ENCODE measurements around the gene PDSS2. TPM values are rescaled to one million over a fixed set of nuclear protein-coding genes. Genes with fewer than 3 reads are reported as not detected.
"Not testable (repeated sequence)": the region's sequence is repeated elsewhere in the genome, so short reads cannot be mapped to it uniquely, and the experiment has no call there.

PDSS2 gene
- total RNA-seq, 2 experiments from 2014 or later = 10.9 to 13.9 TPM

GRCh38 chr6:107425951-107426350 is 33.4 kb downstream of the PDSS2 start:
- Mint-ChIP-seq H3K36me3 (ENCODE audit: low read depth) (peaks cover 21% of the 10 kb centered on the region), H3K9me3 (peaks cover 30% of the 10 kb centered on the region)
- POLR2A ChIA-PET, H3K4me3 Mint-ChIP-seq, H3K27me3 Mint-ChIP-seq, H3K27ac Mint-ChIP-seq, H3K4me1 Mint-ChIP-seq, DNase-seq, CTCF ChIA-PET: not testable (repeated sequence)

GRCh38 chr6:107423474-107423990 is 35.8 kb downstream of the PDSS2 start:
- H3K9me3 Mint-ChIP-seq = peaks cover 21% of the 10 kb centered on the region
- no peak overlapping the region for H3K4me3 Mint-ChIP-seq
- ChIA-PET CTCF (no interaction called here), POLR2A (no interaction called here)
- H3K27me3 Mint-ChIP-seq = no peaks in the 10 kb centered on the region
- H3K36me3 Mint-ChIP-seq (ENCODE audit: low read depth) = peaks cover 15% of the 10 kb centered on the region
- H3K4me1 Mint-ChIP-seq = no peaks in the 10 kb centered on the region
- H3K27ac Mint-ChIP-seq = no peak overlapping the region
- DNase-seq = no peak

GRCh38 chr6:107421696-107422256 is 37.6 kb downstream of the PDSS2 start:
- Mint-ChIP-seq H3K36me3 (ENCODE audit: low read depth) (peaks cover 9% of the 10 kb centered on the region), H3K27me3 (no peaks in the 10 kb centered on the region), H3K4me3 (no peak overlapping the region), H3K9me3 (peaks cover 8% of the 10 kb centered on the region), H3K27ac (no peak overlapping the region), H3K4me1 (no peaks in the 10 kb centered on the region)
- no peak for DNase-seq
- ChIA-PET CTCF (no interaction called here), POLR2A (no interaction called here)

- Mint-ChIP-seq H3K27me3 (no peaks in the 10 kb centered on the region), H3K36me3 (ENCODE audit: low read depth) (peaks cover under 1% of the 10 kb centered on the region), H3K27ac (no peak overlapping the region), H3K4me1 (no peaks in the 10 kb centered on the region), H3K9me3 (no peaks in the 10 kb centered on the region), H3K4me3 (no peak overlapping the region)
- no peak for DNase-seq
- ChIA-PET POLR2A (no interaction called here), CTCF (interaction anchor here (0.5 kb wide), 1 partner anchor 213 kb away, joined by 5 read pairs; no protein-coding TSS in a partner anchor)
Observed at GRCh38 chr6:107419733-107420132, 39.6 kb downstream of the PDSS2 start.

- H3K27me3 Mint-ChIP-seq = no peaks in the 10 kb centered on the region
Observed at GRCh38 chr6:107418118-107418517, 41.2 kb downstream of the PDSS2 start.

GRCh38 chr6:107416145-107416544 is 43.2 kb downstream of the PDSS2 start:
- H3K27ac Mint-ChIP-seq = no peak overlapping the region
- CTCF ChIA-PET = no interaction called here
- peaks cover 3% of the 10 kb centered on the region for H3K36me3 Mint-ChIP-seq (ENCODE audit: low read depth)
- POLR2A ChIA-PET = no interaction called here
- H3K27me3 Mint-ChIP-seq = no peaks in the 10 kb centered on the region
- H3K9me3 Mint-ChIP-seq = no peaks in the 10 kb centered on the region
- no peak for DNase-seq
- no peak overlapping the region for H3K4me3 Mint-ChIP-seq
- no peaks in the 10 kb centered on the region for H3K4me1 Mint-ChIP-seq

More at GRCh38 chr6:107418118-107418517, 41.2 kb downstream of the PDSS2 start:
- no peak for DNase-seq
- H3K27ac Mint-ChIP-seq = no peak overlapping the region
- ChIA-PET POLR2A (no interaction called here), CTCF (no interaction called here)
- no peaks in the 10 kb centered on the region for H3K9me3 Mint-ChIP-seq
- H3K4me1 Mint-ChIP-seq = no peaks in the 10 kb centered on the region
- no peak overlapping the region for H3K4me3 Mint-ChIP-seq
- peaks cover 3% of the 10 kb centered on the region for H3K36me3 Mint-ChIP-seq (ENCODE audit: low read depth)

- Mint-ChIP-seq H3K36me3 (ENCODE audit: low read depth) (peaks cover 3% of the 10 kb centered on the region), H3K9me3 (no peaks in the 10 kb centered on the region)
Observed at GRCh38 chr6:107413966-107414645, 45.3 kb downstream of the PDSS2 start.

GRCh38 chr6:107411161-107411560 is 48.2 kb downstream of the PDSS2 start:
- no peaks in the 10 kb centered on the region for H3K27me3 Mint-ChIP-seq

More at GRCh38 chr6:107413966-107414645, 45.3 kb downstream of the PDSS2 start:
- Mint-ChIP-seq H3K27me3 (no peaks in the 10 kb centered on the region), H3K4me1 (no peaks in the 10 kb centered on the region), H3K27ac (no peak overlapping the region), H3K4me3 (no peak overlapping the region)
- DNase-seq = no peak
- POLR2A ChIA-PET = no interaction called here
- CTCF ChIA-PET = no interaction called here

GRCh38 chr6:107409942-107410341 is 49.4 kb downstream of the PDSS2 start:
- POLR2A ChIA-PET = no interaction called here
- H3K27ac Mint-ChIP-seq = no peak overlapping the region
- DNase-seq = no peak
- CTCF ChIA-PET = interaction anchor here (1.0 kb wide), 1 partner anchor 15 kb away, joined by 3 read pairs; no protein-coding TSS in a partner anchor
- H3K9me3 Mint-ChIP-seq = peaks cover 10% of the 10 kb centered on the region
- H3K4me3 Mint-ChIP-seq = no peak overlapping the region
- no peaks in the 10 kb centered on the region for H3K27me3 Mint-ChIP-seq
- no peaks in the 10 kb centered on the region for H3K4me1 Mint-ChIP-seq
- peaks cover 7% of the 10 kb centered on the region for H3K36me3 Mint-ChIP-seq (ENCODE audit: low read depth)

More at GRCh38 chr6:107411161-107411560, 48.2 kb downstream of the PDSS2 start:
- Mint-ChIP-seq H3K9me3 (peaks cover 6% of the 10 kb centered on the region), H3K27ac (no peak overlapping the region), H3K4me3 (no peak overlapping the region), H3K4me1 (no peaks in the 10 kb centered on the region), H3K36me3 (ENCODE audit: low read depth) (peaks cover 3% of the 10 kb centered on the region)
- ChIA-PET CTCF (no interaction called here), POLR2A (no interaction called here)
- no peak for DNase-seq

- Mint-ChIP-seq H3K4me1 (no peaks in the 10 kb centered on the region), H3K4me3 (no peak overlapping the region), H3K9me3 (peaks cover 22% of the 10 kb centered on the region), H3K36me3 (ENCODE audit: low read depth) (peaks cover 18% of the 10 kb centered on the region), H3K27ac (no peak overlapping the region), H3K27me3 (no peaks in the 10 kb centered on the region)
- CTCF ChIA-PET = no interaction called here
- POLR2A ChIA-PET = no interaction called here
- DNase-seq = no peak
Observed at GRCh38 chr6:107408714-107409113, 50.6 kb downstream of the PDSS2 start.

GRCh38 chr6:107405002-107405401 is 54.4 kb downstream of the PDSS2 start:
- Mint-ChIP-seq H3K36me3 (ENCODE audit: low read depth) (peaks cover 38% of the 10 kb centered on the region), H3K9me3 (peaks cover 40% of the 10 kb centered on the region), H3K27ac (no peak overlapping the region), H3K27me3 (no peaks in the 10 kb centered on the region), H3K4me3 (no peak overlapping the region), H3K4me1 (no peaks in the 10 kb centered on the region)
- ChIA-PET CTCF (no interaction called here), POLR2A (no interaction called here)
- DNase-seq = no peak

- Mint-ChIP-seq H3K36me3 (ENCODE audit: low read depth) (peaks cover 46% of the 10 kb centered on the region), H3K4me1 (no peaks in the 10 kb centered on the region), H3K27me3 (no peaks in the 10 kb centered on the region), H3K9me3 (peaks cover 42% of the 10 kb centered on the region), H3K4me3 (no peak overlapping the region), H3K27ac (no peak overlapping the region)
- ChIA-PET CTCF (no interaction called here), POLR2A (no interaction called here)
- DNase-seq = no peak
Observed at GRCh38 chr6:107402533-107402932, 56.8 kb downstream of the PDSS2 start.

- no peaks in the 10 kb centered on the region for H3K4me1 Mint-ChIP-seq
- H3K27me3 Mint-ChIP-seq = no peaks in the 10 kb centered on the region
- POLR2A ChIA-PET = no interaction called here
- no peak for DNase-seq
- H3K36me3 Mint-ChIP-seq (ENCODE audit: low read depth) = peaks cover 46% of the 10 kb centered on the region
- H3K9me3 Mint-ChIP-seq = peaks cover 38% of the 10 kb centered on the region
- no peak overlapping the region for H3K27ac Mint-ChIP-seq
- CTCF ChIA-PET = no interaction called here
- no peak overlapping the region for H3K4me3 Mint-ChIP-seq
Observed at GRCh38 chr6:107401573-107401972, 57.8 kb downstream of the PDSS2 start.
